HG02840 (cell line): ENCODE results near the gene SIVA1.

Experiments used
- ATAC-seq: cut with Tn5 transposase; IDR thresholded peaks from one replicate; pipeline ENCODE4 v1.9.1; 2021; ENCODE audit warnings: mild to moderate bottlenecking, moderate library complexity, moderate number of reproducible peaks; ENCODE audit not compliant: unreplicated experiment, low FRiP score

Gene SIVA1

GRCh38 chr14:104734051-104734587 lies 18.8 kb upstream of the SIVA1 start:
- no peak for ATAC-seq

- ATAC-seq = no peak
These were observed 18.4 kb upstream of the SIVA1 start for GRCh38 chr14:104734601-104734990.

- ATAC-seq = no peak
These were observed 17.8 kb upstream of the SIVA1 start for GRCh38 chr14:104734991-104735779.

GRCh38 chr14:104735830-104736642 lies 16.9 kb upstream of the SIVA1 start:
- ATAC-seq = no peak

- no peak for ATAC-seq
These were observed 14.4 kb upstream of the SIVA1 start for GRCh38 chr14:104738375-104739019.

GRCh38 chr14:104739026-104739425 lies 13.9 kb upstream of the SIVA1 start:
- no peak for ATAC-seq

- no peak for ATAC-seq
These were observed 13.1 kb upstream of the SIVA1 start for GRCh38 chr14:104739546-104740516.

- no peak for ATAC-seq
These were observed 11.7 kb upstream of the SIVA1 start for GRCh38 chr14:104741108-104741802.

GRCh38 chr14:104741803-104742251 lies 11.1 kb upstream of the SIVA1 start:
- ATAC-seq = no peak

GRCh38 chr14:104742586-104743455 lies 10.1 kb upstream of the SIVA1 start:
- ATAC-seq = no peak

GRCh38 chr14:104743461-104744380 lies 9.2 kb upstream of the SIVA1 start:
- ATAC-seq = no peak

GRCh38 chr14:104744484-104744883 lies 8.5 kb upstream of the SIVA1 start:
- ATAC-seq = no peak

- no peak for ATAC-seq
These were observed 7.5 kb upstream of the SIVA1 start for GRCh38 chr14:104745431-104745830.

GRCh38 chr14:104746071-104746545 lies 6.8 kb upstream of the SIVA1 start:
- ATAC-seq = no peak

- ATAC-seq = no peak
These were observed 5.9 kb upstream of the SIVA1 start for GRCh38 chr14:104746934-104747481.

GRCh38 chr14:104747876-104748275 lies 5.1 kb upstream of the SIVA1 start:
- no peak for ATAC-seq
